Dendritic cell treated with granulocyte-macrophage colony-stimulating factor and Interleukin-4, amounts not matched to agents 40 ng/mL and 50 ng/mL, for 4 days (primary cell): ENCODE data around the gene IGF2BP1.
"Not testable (repeated sequence)": the region's sequence is repeated elsewhere in the genome, so short reads cannot be mapped to it uniquely, and the experiment has no call there.

Experiments used
- H3K27ac Mint-ChIP-seq: one replicate; pipeline ENCODE4 v1.8.0; 2022; ENCODE audit warnings: mild to moderate bottlenecking, mixed read lengths
- H3K27me3 Mint-ChIP-seq: one replicate; pipeline ENCODE4 v1.8.0; 2022; ENCODE audit warnings: mild to moderate bottlenecking, mixed read lengths
- H3K36me3 Mint-ChIP-seq: one replicate; pipeline ENCODE4 v1.8.0; 2022; ENCODE audit warnings: low read depth, mixed read lengths
- H3K4me1 Mint-ChIP-seq: one replicate; pipeline ENCODE4 v1.8.0; 2022; ENCODE audit warnings: low read depth, mixed read lengths
- H3K4me3 Mint-ChIP-seq: one replicate; pipeline ENCODE4 v1.8.0; 2022; ENCODE audit warnings: mild to moderate bottlenecking, moderate library complexity, mixed read lengths
- H3K9me3 Mint-ChIP-seq: one replicate; pipeline ENCODE4 v1.8.0; 2022; ENCODE audit warnings: mixed read lengths
- intact Hi-C: fragments of 100-400 bp; cut with micrococcal nuclease; formaldehyde crosslinking; loops from one replicate; pipeline ENCODE4 v1.15.0; 2022

Gene IGF2BP1

GRCh38 chr17:49071106-49071505 lies 73.9 kb downstream of the IGF2BP1 start:
- Mint-ChIP-seq H3K4me3 (no peak overlapping the region), H3K4me1 (peaks cover 6% of the 10 kb centered on the region), H3K27me3 (peaks cover 9% of the 10 kb centered on the region), H3K36me3 (no peaks in the 10 kb centered on the region), H3K9me3 (no peaks in the 10 kb centered on the region), H3K27ac (no peak overlapping the region)
- intact Hi-C loops = no loop called here

GRCh38 chr17:49074851-49075540 lies 77.8 kb downstream of the IGF2BP1 start:
- Mint-ChIP-seq H3K4me1 (peaks cover 6% of the 10 kb centered on the region), H3K4me3 (no peak overlapping the region), H3K27ac (no peak overlapping the region), H3K9me3 (no peaks in the 10 kb centered on the region), H3K36me3 (no peaks in the 10 kb centered on the region), H3K27me3 (peaks cover 23% of the 10 kb centered on the region)
- intact Hi-C loops = no loop called here

GRCh38 chr17:49076573-49077384 lies 79.6 kb downstream of the IGF2BP1 start:
- no peaks in the 10 kb centered on the region for H3K36me3 Mint-ChIP-seq
- H3K4me3 Mint-ChIP-seq = no peak overlapping the region
- no peaks in the 10 kb centered on the region for H3K9me3 Mint-ChIP-seq
- no peak overlapping the region for H3K27ac Mint-ChIP-seq
- H3K27me3 Mint-ChIP-seq = peaks cover 27% of the 10 kb centered on the region
- H3K4me1 Mint-ChIP-seq = no peaks in the 10 kb centered on the region
- intact Hi-C loops = no loop called here

GRCh38 chr17:49078248-49078647 lies 81.1 kb downstream of the IGF2BP1 start:
- H3K36me3 Mint-ChIP-seq = no peaks in the 10 kb centered on the region
- H3K27me3 Mint-ChIP-seq = peaks cover 32% of the 10 kb centered on the region
- no peaks in the 10 kb centered on the region for H3K4me1 Mint-ChIP-seq
- no peaks in the 10 kb centered on the region for H3K9me3 Mint-ChIP-seq
- H3K27ac Mint-ChIP-seq = no peak overlapping the region
- intact Hi-C loops = no loop called here
- H3K4me3 Mint-ChIP-seq = no peak overlapping the region

GRCh38 chr17:49079840-49080663 lies 82.9 kb downstream of the IGF2BP1 start:
- no peaks in the 10 kb centered on the region for H3K4me1 Mint-ChIP-seq
- intact Hi-C loops = no loop called here
- no peak overlapping the region for H3K4me3 Mint-ChIP-seq
- H3K36me3 Mint-ChIP-seq = no peaks in the 10 kb centered on the region
- H3K27me3 Mint-ChIP-seq = peaks cover 36% of the 10 kb centered on the region
- H3K27ac Mint-ChIP-seq = no peak overlapping the region
- no peaks in the 10 kb centered on the region for H3K9me3 Mint-ChIP-seq

GRCh38 chr17:49082231-49082630 lies 85.0 kb downstream of the IGF2BP1 start:
- intact Hi-C loops = no loop called here

GRCh38 chr17:49085046-49085445 lies 87.9 kb downstream of the IGF2BP1 start:
- H3K9me3 Mint-ChIP-seq, H3K4me3 Mint-ChIP-seq, intact Hi-C loops, H3K4me1 Mint-ChIP-seq, H3K36me3 Mint-ChIP-seq, H3K27ac Mint-ChIP-seq: not testable (repeated sequence)
- H3K27me3 Mint-ChIP-seq = peaks cover 29% of the 10 kb centered on the region

More at GRCh38 chr17:49082231-49082630, 85.0 kb downstream of the IGF2BP1 start:
- no peaks in the 10 kb centered on the region for H3K36me3 Mint-ChIP-seq
- H3K4me3 Mint-ChIP-seq = no peak overlapping the region
- no peak overlapping the region for H3K27ac Mint-ChIP-seq
- H3K27me3 Mint-ChIP-seq = peaks cover 44% of the 10 kb centered on the region
- H3K4me1 Mint-ChIP-seq = no peaks in the 10 kb centered on the region
- no peaks in the 10 kb centered on the region for H3K9me3 Mint-ChIP-seq

- H3K9me3 Mint-ChIP-seq = peaks cover 6% of the 10 kb centered on the region
Observed at GRCh38 chr17:49085565-49086315, 88.6 kb downstream of the IGF2BP1 start.

GRCh38 chr17:49086316-49086605 lies 89.1 kb downstream of the IGF2BP1 start:
- Mint-ChIP-seq H3K4me3 (no peak overlapping the region), H3K9me3 (peaks cover 6% of the 10 kb centered on the region), H3K27ac (no peak overlapping the region), H3K4me1 (no peaks in the 10 kb centered on the region), H3K36me3 (no peaks in the 10 kb centered on the region), H3K27me3 (peaks cover 27% of the 10 kb centered on the region)
- intact Hi-C loops = no loop called here

More at GRCh38 chr17:49085565-49086315, 88.6 kb downstream of the IGF2BP1 start:
- H3K27me3 Mint-ChIP-seq = peaks cover 29% of the 10 kb centered on the region
- H3K4me3 Mint-ChIP-seq = no peak overlapping the region
- no peak overlapping the region for H3K27ac Mint-ChIP-seq
- no peaks in the 10 kb centered on the region for H3K4me1 Mint-ChIP-seq
- intact Hi-C loops = no loop called here
- H3K36me3 Mint-ChIP-seq = no peaks in the 10 kb centered on the region

- intact Hi-C loops = no loop called here
- Mint-ChIP-seq H3K27me3 (peaks cover 27% of the 10 kb centered on the region), H3K4me3 (no peak overlapping the region), H3K27ac (no peak overlapping the region), H3K36me3 (no peaks in the 10 kb centered on the region), H3K9me3 (peaks cover 6% of the 10 kb centered on the region), H3K4me1 (no peaks in the 10 kb centered on the region)
Observed at GRCh38 chr17:49086649-49087048, 89.5 kb downstream of the IGF2BP1 start.

- peaks cover 18% of the 10 kb centered on the region for H3K27me3 Mint-ChIP-seq
- H3K4me3 Mint-ChIP-seq = no peak overlapping the region
- H3K27ac Mint-ChIP-seq = no peak overlapping the region
- no peaks in the 10 kb centered on the region for H3K36me3 Mint-ChIP-seq
- no peaks in the 10 kb centered on the region for H3K4me1 Mint-ChIP-seq
- intact Hi-C loops = no loop called here
- H3K9me3 Mint-ChIP-seq = peaks cover 6% of the 10 kb centered on the region
Observed at GRCh38 chr17:49089094-49089493, 91.9 kb downstream of the IGF2BP1 start.

- Mint-ChIP-seq H3K9me3 (peaks cover 6% of the 10 kb centered on the region), H3K36me3 (no peaks in the 10 kb centered on the region), H3K4me1 (no peaks in the 10 kb centered on the region), H3K27ac (no peak overlapping the region), H3K4me3 (no peak overlapping the region), H3K27me3 (peaks cover 14% of the 10 kb centered on the region)
- intact Hi-C loops = no loop called here
Observed at GRCh38 chr17:49090878-49091594, 93.9 kb downstream of the IGF2BP1 start.

GRCh38 chr17:49093131-49093530 lies 95.9 kb downstream of the IGF2BP1 start:
- H3K4me1 Mint-ChIP-seq = no peaks in the 10 kb centered on the region
- H3K4me3 Mint-ChIP-seq = no peak overlapping the region
- intact Hi-C loops = no loop called here
- no peaks in the 10 kb centered on the region for H3K36me3 Mint-ChIP-seq
- peaks cover 4% of the 10 kb centered on the region for H3K9me3 Mint-ChIP-seq
- H3K27ac Mint-ChIP-seq = no peak overlapping the region
- H3K27me3 Mint-ChIP-seq = peaks cover 3% of the 10 kb centered on the region
